OCI-LY1 (cell line): ENCODE results near the gene CD58.
A peak's percentile ranks its signal among the peaks of the same experiment; 100 is the strongest.

Source experiments
- H2AFZ ChIP-seq: fragments of 200-600 bp; sonication (generic), shearing (Covaris generic); 2 replicates; pipeline ENCODE4 v1.6.0; 2014; ENCODE audit warnings: antibody characterized with exemption, mild to moderate bottlenecking, low read length
- H3F3A ChIP-seq: fragments of 200-600 bp; sonication (generic), shearing (Covaris generic); 2 replicates; pipeline ENCODE4 v1.6.0; 2014; ENCODE audit warnings: mild to moderate bottlenecking, antibody characterized with exemption, low read length, moderate library complexity; ENCODE audit not compliant: insufficient read depth
- H3K27ac ChIP-seq: fragments of 200-600 bp; sonication (generic); 2 replicates; pipeline ENCODE4 v1.5.1; 2014; ENCODE audit warnings: low read length, mixed run types, mild to moderate bottlenecking, low read depth; ENCODE audit not compliant: poor library complexity, severe bottlenecking
- H3K27me3 ChIP-seq: fragments of 200-600 bp; sonication (generic); 2 replicates; pipeline ENCODE4 v1.6.0; 2014; ENCODE audit warnings: antibody characterized with exemption, mild to moderate bottlenecking, low read length, moderate library complexity; ENCODE audit not compliant: insufficient read depth
- H3K36me3 ChIP-seq: fragments of 200-600 bp; sonication (generic); 2 replicates; pipeline ENCODE4 v1.6.1; 2014; ENCODE audit warnings: mild to moderate bottlenecking, antibody characterized with exemption, low read length, moderate library complexity, mixed read lengths; ENCODE audit not compliant: insufficient read depth
- H3K4me1 ChIP-seq: fragments of 200-600 bp; sonication (generic); 2 replicates; pipeline ENCODE4 v1.5.1; 2014; ENCODE audit warnings: mild to moderate bottlenecking, low read length, moderate library complexity; ENCODE audit not compliant: insufficient read depth, severe bottlenecking
- H3K4me2 ChIP-seq: fragments of 200-600 bp; sonication (generic), shearing (Covaris generic); 2 replicates; pipeline ENCODE4 v1.6.1; 2014; ENCODE audit warnings: low read length
- H3K4me3 ChIP-seq: fragments of 200-600 bp; sonication (generic); 2 replicates; pipeline ENCODE4 v1.5.1; 2014; ENCODE audit warnings: low read length, low read depth, mild to moderate bottlenecking, mixed read lengths; ENCODE audit not compliant: poor library complexity, severe bottlenecking
- H3K79me2 ChIP-seq: fragments of 200-600 bp; shearing (Covaris generic); 2 replicates; pipeline ENCODE4 v1.6.1; 2016; ENCODE audit warnings: mixed run types, low read length, mixed read lengths; ENCODE audit not compliant: insufficient read depth
- H3K9ac ChIP-seq: fragments of 200-600 bp; sonication (generic), shearing (Covaris generic); 2 replicates; pipeline ENCODE4 v1.6.1; 2014; ENCODE audit warnings: mild to moderate bottlenecking, low read length, mixed read lengths
- H3K9me2 ChIP-seq: fragments of 200-600 bp; sonication (generic), shearing (Covaris generic); 2 replicates; pipeline ENCODE4 v1.6.1; 2014; ENCODE audit warnings: low read depth, mild to moderate bottlenecking, low read length, mixed read lengths
- H3K9me3 ChIP-seq: fragments of 200-600 bp; shearing (Covaris generic); 2 replicates; pipeline ENCODE4 v1.6.1; 2014; ENCODE audit warnings: low read length, mixed read lengths
- H4K20me1 ChIP-seq: fragments of 200-600 bp; sonication (generic), shearing (Covaris generic); 2 replicates; pipeline ENCODE4 v1.6.0; 2016; ENCODE audit warnings: mild to moderate bottlenecking, low read length; ENCODE audit not compliant: insufficient read depth
- CTCF ChIP-seq: fragments of 200-600 bp; sonication (generic), shearing (Covaris generic); IDR thresholded peaks from 2 replicates; pipeline ENCODE4 v1.5.1; 2017; ENCODE audit warnings: mild to moderate bottlenecking, antibody characterized with exemption, low read length, moderate library complexity, mixed read lengths
- EZH2 ChIP-seq: fragments of 200-600 bp; sonication (generic), shearing (Covaris generic); IDR thresholded peaks from 2 replicates; pipeline ENCODE4 v1.8.0; 2017; ENCODE audit warnings: borderline replicate concordance, mixed run types, mild to moderate bottlenecking, antibody characterized with exemption, low read length, moderate library complexity, mixed read lengths

The CD58 gene

GRCh38 chr1:116571215-116571919 lies 541 bp upstream of the CD58 start:
- no peak for TF ChIP-seq CTCF
- TF ChIP-seq EZH2: no peak
- Histone ChIP-seq H3K36me3 (no peaks in the 10 kb centered on the region), H3K4me1 (peaks cover 9% of the 10 kb centered on the region), H4K20me1 (no peaks in the 10 kb centered on the region), H3K9me3 (no peaks in the 10 kb centered on the region), H3K79me2 (no peaks in the 10 kb centered on the region), H3K4me2 (peak overlapping the region; percentile 71), H3K27me3 (no peaks in the 10 kb centered on the region), H3F3A (no peaks in the 10 kb centered on the region), H2AFZ (peak overlapping the region; percentile 68), H3K4me3 (peak overlapping the region; percentile 69), H3K9ac (peak overlapping the region; percentile 58; the same call in 1 of the 2 replicates), H3K9me2 (no peaks in the 10 kb centered on the region), H3K27ac (no peak overlapping the region)

- Histone ChIP-seq H3K27me3 (peaks cover 1% of the 10 kb centered on the region; the same call in 1 of the 2 replicates), H3K79me2 (no peaks in the 10 kb centered on the region), H3K4me2 (peak overlapping the region; percentile 71), H3K27ac (no peak overlapping the region), H3K9ac (no peak overlapping the region; the same call in 1 of the 2 replicates), H3K9me3 (no peaks in the 10 kb centered on the region), H3F3A (no peaks in the 10 kb centered on the region), H3K36me3 (no peaks in the 10 kb centered on the region), H4K20me1 (no peaks in the 10 kb centered on the region), H3K4me1 (peaks cover 9% of the 10 kb centered on the region), H3K4me3 (peak overlapping the region; percentile 69), H2AFZ (no peak overlapping the region), H3K9me2 (no peaks in the 10 kb centered on the region)
- TF ChIP-seq EZH2 (no peak), CTCF (no peak)
These were observed 959 bp downstream of the CD58 start for GRCh38 chr1:116569776-116570357.

GRCh38 chr1:116569381-116569670 lies 1.5 kb downstream of the CD58 start:
- no peaks in the 10 kb centered on the region for H3K79me2 ChIP-seq
- no peaks in the 10 kb centered on the region for H3K9me2 ChIP-seq
- H4K20me1 ChIP-seq: no peaks in the 10 kb centered on the region
- H3K9ac ChIP-seq: no peak overlapping the region
- H2AFZ ChIP-seq: no peak overlapping the region
- H3F3A ChIP-seq: no peaks in the 10 kb centered on the region
- H3K27me3 ChIP-seq: peaks cover 3% of the 10 kb centered on the region; the same call in 1 of the 2 replicates
- no peak overlapping the region for H3K27ac ChIP-seq
- H3K9me3 ChIP-seq: no peaks in the 10 kb centered on the region
- no peaks in the 10 kb centered on the region for H3K36me3 ChIP-seq
- TF ChIP-seq EZH2 (no peak), CTCF (no peak)
- H3K4me1 ChIP-seq: peaks cover 9% of the 10 kb centered on the region
- no peak overlapping the region for H3K4me2 ChIP-seq
- H3K4me3 ChIP-seq: no peak overlapping the region
